ENCODE measurements around the gene NEGR1. TPM values are rescaled to one million over a fixed set of nuclear protein-coding genes. Genes with fewer than 3 reads are reported as not detected.

The NEGR1 gene
- total and polyA plus RNA-seq, 2 experiments from 2014 or later: 0.57 to 0.94 TPM

DNA sequence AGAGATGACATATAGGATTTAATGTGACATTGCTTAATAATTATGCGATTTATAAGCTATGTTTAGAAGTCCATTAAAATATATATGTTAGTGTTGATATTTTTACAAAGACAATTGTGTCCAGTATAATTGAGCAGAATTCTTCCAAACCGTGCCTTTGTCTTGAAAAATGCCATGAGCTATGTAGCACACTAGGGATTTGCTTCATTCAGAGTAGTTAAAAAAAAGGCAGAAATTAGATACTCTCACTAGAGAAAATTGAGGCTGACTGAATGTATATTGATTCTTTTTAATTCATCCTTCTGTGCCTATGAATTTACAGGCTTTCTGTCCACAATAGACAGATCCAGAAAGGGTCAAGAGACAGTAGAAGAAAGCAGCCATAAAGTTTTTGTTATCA lies 429.0 kb downstream of the NEGR1 start:
- Mint-ChIP-seq H3K9me3 (no peaks in the 10 kb centered on the region), H3K36me3 (ENCODE audit: low read depth) (no peaks in the 10 kb centered on the region), H3K27ac (no peak overlapping the region), H3K4me3 (no peak overlapping the region), H3K27me3 (ENCODE audit: insufficient read depth, low read depth, poor library complexity) (no peaks in the 10 kb centered on the region), H3K4me1 (peaks cover 8% of the 10 kb centered on the region)
- H3K36me3 ChIP-seq (ENCODE audit: insufficient read depth): no peaks in the 10 kb centered on the region
- no peaks in the 10 kb centered on the region for H3F3A ChIP-seq (replicated peaks; ENCODE audit: low read depth)
- no peak for TF ChIP-seq JUNB (IDR thresholded peaks at IDR 0.05; ENCODE audit: unreplicated experiment)
- ATAC-seq: no peak
- H2AFZ ChIP-seq: no peak overlapping the region
- H3K27ac ChIP-seq (ENCODE audit: low read depth): no peak overlapping the region
- H4K20me1 ChIP-seq (replicated peaks; ENCODE audit: insufficient read depth): no peaks in the 10 kb centered on the region
- H3K79me2 ChIP-seq (replicated peaks; ENCODE audit: insufficient read depth): no peaks in the 10 kb centered on the region
- H3K27me3 ChIP-seq (ENCODE audit: insufficient read depth): no peaks in the 10 kb centered on the region
- DNase-seq (ENCODE audit: low spot score): no peak
- H3K9me2 ChIP-seq (ENCODE audit: insufficient read depth): no peaks in the 10 kb centered on the region
- no peak overlapping the region for H3K4me2 ChIP-seq
- H3K4me1 ChIP-seq (ENCODE audit: insufficient read depth): peaks cover 18% of the 10 kb centered on the region
- H3K4me3 ChIP-seq: no peak overlapping the region

DNA sequence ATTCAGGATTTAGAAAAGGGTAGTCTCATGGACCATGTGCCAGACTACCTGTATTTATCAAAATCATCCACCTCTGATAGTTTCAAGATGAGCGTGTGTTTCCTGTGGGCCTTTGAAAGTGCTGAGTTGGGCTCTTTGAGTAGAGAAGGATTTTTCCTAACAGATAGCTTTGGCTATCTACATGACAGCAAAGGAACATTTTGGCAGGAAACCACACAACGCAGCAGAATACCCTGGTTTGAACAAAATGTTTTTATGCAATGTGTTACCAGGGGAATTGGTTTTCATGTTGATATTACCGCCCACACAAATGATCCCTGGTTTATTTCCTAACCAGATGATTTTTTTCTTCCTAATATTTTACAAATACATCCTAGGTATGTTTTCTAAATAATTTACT lies 431.4 kb downstream of the NEGR1 start:
- Mint-ChIP-seq H3K27ac (no peak overlapping the region), H3K4me3 (no peak overlapping the region), H3K4me1 (peaks cover 2% of the 10 kb centered on the region; the same call in 2 of the 3 replicates), H3K27me3 (ENCODE audit: insufficient read depth, low read depth, poor library complexity) (no peaks in the 10 kb centered on the region), H3K36me3 (ENCODE audit: low read depth) (no peaks in the 10 kb centered on the region), H3K9me3 (no peaks in the 10 kb centered on the region)
- H3F3A ChIP-seq (replicated peaks; ENCODE audit: low read depth): no peaks in the 10 kb centered on the region
- DNase-seq (ENCODE audit: low spot score) (no peak), ATAC-seq (no peak)
- H3K36me3 ChIP-seq (ENCODE audit: insufficient read depth): no peaks in the 10 kb centered on the region
- H2AFZ ChIP-seq: no peak overlapping the region
- H3K4me2 ChIP-seq: no peak overlapping the region
- H4K20me1 ChIP-seq (replicated peaks; ENCODE audit: insufficient read depth): no peaks in the 10 kb centered on the region
- H3K79me2 ChIP-seq (replicated peaks; ENCODE audit: insufficient read depth): no peaks in the 10 kb centered on the region
- no peaks in the 10 kb centered on the region for H3K27me3 ChIP-seq (ENCODE audit: insufficient read depth)
- no peak overlapping the region for H3K27ac ChIP-seq (ENCODE audit: low read depth)
- H3K4me1 ChIP-seq (ENCODE audit: insufficient read depth): peaks cover 8% of the 10 kb centered on the region; the same call in 1 of the 2 replicates
- no peaks in the 10 kb centered on the region for H3K9me2 ChIP-seq (ENCODE audit: insufficient read depth)
- no peak overlapping the region for H3K4me3 ChIP-seq
- TF ChIP-seq STAT1 (IDR thresholded peaks at IDR 0.05; ENCODE audit: unreplicated experiment) (no peak), EZH2phosphoT487 (IDR thresholded peaks at IDR 0.05; ENCODE audit: unreplicated experiment) (no peak), ZNF331 (CRISPR knock-in tag; IDR thresholded peaks at IDR 0.05; ENCODE audit: low read depth) (no peak)

DNA sequence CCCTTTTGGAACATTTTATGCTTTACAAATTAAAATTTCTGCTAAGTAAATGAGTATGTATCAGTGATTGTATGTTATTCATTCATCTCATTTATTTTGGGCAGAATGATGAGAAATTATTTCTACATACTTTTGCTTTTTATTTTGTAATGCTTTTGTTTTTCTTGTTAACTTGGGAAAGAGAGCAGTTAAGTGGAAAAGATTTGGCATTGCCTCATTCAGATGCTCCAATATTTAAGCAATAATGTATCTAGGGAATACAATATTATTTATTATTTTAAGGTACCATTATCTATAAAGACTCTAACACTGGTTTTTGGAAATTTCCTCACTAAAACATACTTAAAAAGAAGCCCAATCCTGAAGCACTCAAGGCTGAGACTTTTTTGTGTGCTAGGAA lies 431.8 kb downstream of the NEGR1 start:
- H3K27ac ChIP-seq (ENCODE audit: low read depth): no peak overlapping the region
- DNase-seq (ENCODE audit: low spot score) (no peak), ATAC-seq (no peak)
- H3K27me3 Mint-ChIP-seq (ENCODE audit: insufficient read depth, low read depth, poor library complexity): no peaks in the 10 kb centered on the region
- H3K27ac Mint-ChIP-seq: no peak overlapping the region
- no peaks in the 10 kb centered on the region for H3K27me3 ChIP-seq (ENCODE audit: insufficient read depth)
- H3K4me3 Mint-ChIP-seq: no peak overlapping the region
- no peaks in the 10 kb centered on the region for H4K20me1 ChIP-seq (replicated peaks; ENCODE audit: insufficient read depth)
- no peaks in the 10 kb centered on the region for H3F3A ChIP-seq (replicated peaks; ENCODE audit: low read depth)
- H3K9me3 Mint-ChIP-seq: no peaks in the 10 kb centered on the region
- H3K36me3 ChIP-seq (ENCODE audit: insufficient read depth): no peaks in the 10 kb centered on the region
- H3K79me2 ChIP-seq (replicated peaks; ENCODE audit: insufficient read depth): no peaks in the 10 kb centered on the region
- no peaks in the 10 kb centered on the region for H3K9me2 ChIP-seq (ENCODE audit: insufficient read depth)
- H3K4me1 ChIP-seq (ENCODE audit: insufficient read depth): peaks cover 8% of the 10 kb centered on the region; the same call in 1 of the 2 replicates
- no peak overlapping the region for H3K4me3 ChIP-seq
- peaks cover 2% of the 10 kb centered on the region; the same call in 2 of the 3 replicates for H3K4me1 Mint-ChIP-seq
- H3K4me2 ChIP-seq: no peak overlapping the region
- no peaks in the 10 kb centered on the region for H3K36me3 Mint-ChIP-seq (ENCODE audit: low read depth)
- H2AFZ ChIP-seq: no peak overlapping the region
- no peak for TF ChIP-seq ZNF331 (CRISPR knock-in tag; IDR thresholded peaks at IDR 0.05; ENCODE audit: low read depth)
- no peak for TF ChIP-seq EZH2 (IDR thresholded peaks at IDR 0.05; ENCODE audit: low read depth, unreplicated experiment)
- TF ChIP-seq JUNB (IDR thresholded peaks at IDR 0.05; ENCODE audit: unreplicated experiment): no peak
- TF ChIP-seq NANOG (IDR thresholded peaks at IDR 0.05; ENCODE audit: borderline replicate concordance): no peak
- TF ChIP-seq, protein P1, sequence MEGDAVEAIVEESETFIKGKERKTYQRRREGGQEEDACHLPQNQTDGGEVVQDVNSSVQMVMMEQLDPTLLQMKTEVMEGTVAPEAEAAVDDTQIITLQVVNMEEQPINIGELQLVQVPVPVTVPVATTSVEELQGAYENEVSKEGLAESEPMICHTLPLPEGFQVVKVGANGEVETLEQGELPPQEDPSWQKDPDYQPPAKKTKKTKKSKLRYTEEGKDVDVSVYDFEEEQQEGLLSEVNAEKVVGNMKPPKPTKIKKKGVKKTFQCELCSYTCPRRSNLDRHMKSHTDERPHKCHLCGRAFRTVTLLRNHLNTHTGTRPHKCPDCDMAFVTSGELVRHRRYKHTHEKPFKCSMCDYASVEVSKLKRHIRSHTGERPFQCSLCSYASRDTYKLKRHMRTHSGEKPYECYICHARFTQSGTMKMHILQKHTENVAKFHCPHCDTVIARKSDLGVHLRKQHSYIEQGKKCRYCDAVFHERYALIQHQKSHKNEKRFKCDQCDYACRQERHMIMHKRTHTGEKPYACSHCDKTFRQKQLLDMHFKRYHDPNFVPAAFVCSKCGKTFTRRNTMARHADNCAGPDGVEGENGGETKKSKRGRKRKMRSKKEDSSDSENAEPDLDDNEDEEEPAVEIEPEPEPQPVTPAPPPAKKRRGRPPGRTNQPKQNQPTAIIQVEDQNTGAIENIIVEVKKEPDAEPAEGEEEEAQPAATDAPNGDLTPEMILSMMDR (conservative IDR thresholded peaks at IDR 0.05; ENCODE audit: low read depth in 2 of 2): no peak
- TF ChIP-seq, protein P2, sequence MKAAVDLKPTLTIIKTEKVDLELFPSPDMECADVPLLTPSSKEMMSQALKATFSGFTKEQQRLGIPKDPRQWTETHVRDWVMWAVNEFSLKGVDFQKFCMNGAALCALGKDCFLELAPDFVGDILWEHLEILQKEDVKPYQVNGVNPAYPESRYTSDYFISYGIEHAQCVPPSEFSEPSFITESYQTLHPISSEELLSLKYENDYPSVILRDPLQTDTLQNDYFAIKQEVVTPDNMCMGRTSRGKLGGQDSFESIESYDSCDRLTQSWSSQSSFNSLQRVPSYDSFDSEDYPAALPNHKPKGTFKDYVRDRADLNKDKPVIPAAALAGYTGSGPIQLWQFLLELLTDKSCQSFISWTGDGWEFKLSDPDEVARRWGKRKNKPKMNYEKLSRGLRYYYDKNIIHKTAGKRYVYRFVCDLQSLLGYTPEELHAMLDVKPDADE (IDR thresholded peaks at IDR 0.05): no peak
- no peak for TF ChIP-seq CREB1 (CRISPR knock-in tag; IDR thresholded peaks at IDR 0.05; ENCODE audit: low read depth)
- TF ChIP-seq STAT1 (IDR thresholded peaks at IDR 0.05; ENCODE audit: unreplicated experiment): no peak
- TF ChIP-seq, protein P3, sequence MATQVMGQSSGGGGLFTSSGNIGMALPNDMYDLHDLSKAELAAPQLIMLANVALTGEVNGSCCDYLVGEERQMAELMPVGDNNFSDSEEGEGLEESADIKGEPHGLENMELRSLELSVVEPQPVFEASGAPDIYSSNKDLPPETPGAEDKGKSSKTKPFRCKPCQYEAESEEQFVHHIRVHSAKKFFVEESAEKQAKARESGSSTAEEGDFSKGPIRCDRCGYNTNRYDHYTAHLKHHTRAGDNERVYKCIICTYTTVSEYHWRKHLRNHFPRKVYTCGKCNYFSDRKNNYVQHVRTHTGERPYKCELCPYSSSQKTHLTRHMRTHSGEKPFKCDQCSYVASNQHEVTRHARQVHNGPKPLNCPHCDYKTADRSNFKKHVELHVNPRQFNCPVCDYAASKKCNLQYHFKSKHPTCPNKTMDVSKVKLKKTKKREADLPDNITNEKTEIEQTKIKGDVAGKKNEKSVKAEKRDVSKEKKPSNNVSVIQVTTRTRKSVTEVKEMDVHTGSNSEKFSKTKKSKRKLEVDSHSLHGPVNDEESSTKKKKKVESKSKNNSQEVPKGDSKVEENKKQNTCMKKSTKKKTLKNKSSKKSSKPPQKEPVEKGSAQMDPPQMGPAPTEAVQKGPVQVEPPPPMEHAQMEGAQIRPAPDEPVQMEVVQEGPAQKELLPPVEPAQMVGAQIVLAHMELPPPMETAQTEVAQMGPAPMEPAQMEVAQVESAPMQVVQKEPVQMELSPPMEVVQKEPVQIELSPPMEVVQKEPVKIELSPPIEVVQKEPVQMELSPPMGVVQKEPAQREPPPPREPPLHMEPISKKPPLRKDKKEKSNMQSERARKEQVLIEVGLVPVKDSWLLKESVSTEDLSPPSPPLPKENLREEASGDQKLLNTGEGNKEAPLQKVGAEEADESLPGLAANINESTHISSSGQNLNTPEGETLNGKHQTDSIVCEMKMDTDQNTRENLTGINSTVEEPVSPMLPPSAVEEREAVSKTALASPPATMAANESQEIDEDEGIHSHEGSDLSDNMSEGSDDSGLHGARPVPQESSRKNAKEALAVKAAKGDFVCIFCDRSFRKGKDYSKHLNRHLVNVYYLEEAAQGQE (IDR thresholded peaks at IDR 0.05; ENCODE audit: unreplicated experiment): no peak
- TF ChIP-seq EZH2phosphoT487 (IDR thresholded peaks at IDR 0.05; ENCODE audit: unreplicated experiment): no peak
- TF ChIP-seq ZNF114 (CRISPR knock-in tag; IDR thresholded peaks at IDR 0.05): no peak
- no peak for TF ChIP-seq POLR2AphosphoS5 (IDR thresholded peaks at IDR 0.05; ENCODE audit: low read depth)

Data from GM23338 (cell line).